ENCODE data around the gene MAMDC4.

DNA sequence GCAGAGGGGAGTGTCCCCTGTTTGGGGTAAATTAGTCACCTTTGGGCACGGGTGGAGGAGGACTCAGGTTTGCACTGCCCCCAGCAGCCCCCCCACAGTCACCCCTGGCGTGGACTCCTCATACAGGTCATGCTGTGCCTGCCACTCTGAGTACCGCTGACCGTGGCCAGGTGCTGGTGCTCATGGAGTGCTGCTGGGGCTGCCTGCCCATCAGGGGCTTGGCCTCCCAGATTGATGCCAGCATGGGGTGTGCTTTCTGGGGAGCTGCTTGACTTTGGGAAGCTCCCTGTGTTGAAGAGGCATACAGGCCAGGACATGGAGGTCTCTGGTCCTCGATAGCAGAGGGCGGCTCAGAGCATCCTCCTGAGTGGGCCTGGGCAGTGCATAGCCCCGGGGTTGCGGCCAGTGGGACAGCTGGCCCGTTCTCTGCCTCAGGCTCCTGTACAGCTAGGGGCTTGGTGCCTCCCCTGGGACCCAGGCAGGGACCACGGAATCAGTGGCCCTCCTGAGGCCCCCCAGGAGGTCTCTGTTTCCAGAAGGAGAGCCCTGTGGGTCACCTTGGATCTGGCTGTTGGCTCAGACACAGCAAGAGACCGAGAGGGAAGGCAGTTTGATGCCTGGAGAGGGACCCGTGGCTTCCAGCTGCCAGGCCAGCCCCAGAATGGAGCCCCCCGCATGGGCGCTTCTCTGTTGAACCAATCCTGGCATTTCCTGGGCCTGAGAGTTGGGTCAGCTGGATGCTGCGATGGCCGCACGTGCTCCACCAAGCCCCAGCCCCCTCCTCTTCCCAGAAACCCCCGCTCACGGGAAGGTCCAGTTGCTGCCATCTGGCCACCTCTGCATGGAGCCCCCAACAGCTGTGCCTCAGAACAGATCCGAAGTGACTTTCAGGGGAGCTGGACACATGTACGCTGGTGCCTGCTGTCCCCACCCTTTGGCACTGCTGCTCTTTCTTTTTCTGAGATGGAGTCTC lies 15.9 kb upstream of the MAMDC4 start:
- TF ChIP-seq REPIN1 (CRISPR knock-in tag; IDR thresholded peaks at IDR 0.05; ENCODE audit: borderline replicate concordance, low read depth) = no peak
- no peak for TF ChIP-seq NR2C2 (CRISPR knock-in tag; IDR thresholded peaks at IDR 0.05; ENCODE audit: borderline replicate concordance)
- TF ChIP-seq HCFC1 (IDR thresholded peaks at IDR 0.05; ENCODE audit: low read depth, low read length) = no peak
- TF ChIP-seq, protein P1, sequence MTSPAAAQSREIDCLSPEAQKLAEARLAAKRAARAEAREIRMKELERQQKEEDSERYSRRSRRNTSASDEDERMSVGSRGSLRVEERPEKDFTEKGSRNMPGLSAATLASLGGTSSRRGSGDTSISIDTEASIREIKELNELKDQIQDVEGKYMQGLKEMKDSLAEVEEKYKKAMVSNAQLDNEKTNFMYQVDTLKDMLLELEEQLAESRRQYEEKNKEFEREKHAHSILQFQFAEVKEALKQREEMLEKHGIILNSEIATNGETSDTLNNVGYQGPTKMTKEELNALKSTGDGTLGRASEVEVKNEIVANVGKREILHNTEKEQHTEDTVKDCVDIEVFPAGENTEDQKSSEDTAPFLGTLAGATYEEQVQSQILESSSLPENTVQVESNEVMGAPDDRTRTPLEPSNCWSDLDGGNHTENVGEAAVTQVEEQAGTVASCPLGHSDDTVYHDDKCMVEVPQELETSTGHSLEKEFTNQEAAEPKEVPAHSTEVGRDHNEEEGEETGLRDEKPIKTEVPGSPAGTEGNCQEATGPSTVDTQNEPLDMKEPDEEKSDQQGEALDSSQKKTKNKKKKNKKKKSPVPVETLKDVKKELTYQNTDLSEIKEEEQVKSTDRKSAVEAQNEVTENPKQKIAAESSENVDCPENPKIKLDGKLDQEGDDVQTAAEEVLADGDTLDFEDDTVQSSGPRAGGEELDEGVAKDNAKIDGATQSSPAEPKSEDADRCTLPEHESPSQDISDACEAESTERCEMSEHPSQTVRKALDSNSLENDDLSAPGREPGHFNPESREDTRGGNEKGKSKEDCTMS (CRISPR knock-in tag; conservative IDR thresholded peaks at IDR 0.05) = no peak
- TF ChIP-seq SIN3A (IDR thresholded peaks at IDR 0.05; ENCODE audit: borderline replicate concordance, low read depth, low read length) = no peak
- no peak for TF ChIP-seq CEBPB (IDR thresholded peaks at IDR 0.05; ENCODE audit: borderline replicate concordance, low read depth, low read length)
- TF ChIP-seq, protein P2, sequence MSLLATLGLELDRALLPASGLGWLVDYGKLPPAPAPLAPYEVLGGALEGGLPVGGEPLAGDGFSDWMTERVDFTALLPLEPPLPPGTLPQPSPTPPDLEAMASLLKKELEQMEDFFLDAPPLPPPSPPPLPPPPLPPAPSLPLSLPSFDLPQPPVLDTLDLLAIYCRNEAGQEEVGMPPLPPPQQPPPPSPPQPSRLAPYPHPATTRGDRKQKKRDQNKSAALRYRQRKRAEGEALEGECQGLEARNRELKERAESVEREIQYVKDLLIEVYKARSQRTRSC (CRISPR knock-in tag; IDR thresholded peaks at IDR 0.05; ENCODE audit: low read depth) = no peak
- TF ChIP-seq POLR2A (IDR thresholded peaks at IDR 0.05; ENCODE audit: insufficient read depth in 1 of 2, low read depth in 2 of 2, low read length in 2 of 2) = no peak
- TF ChIP-seq SAP130 (CRISPR knock-in tag; IDR thresholded peaks at IDR 0.05; ENCODE audit: low read depth) = no peak
- no peak for TF ChIP-seq TCF7L2 (IDR thresholded peaks at IDR 0.05; ENCODE audit: low read depth, low read length)
